Raji (cell line): ENCODE results near the gene TMEM179.

ENCODE experiments used
- POLR2A ChIP-seq: IDR thresholded peaks from 2 replicates; pipeline ENCODE4 v1.6.1; 2011; ENCODE audit warnings: low read depth, low read length, control low read depth; ENCODE audit not compliant: insufficient read depth

The TMEM179 gene

GRCh38 chr14:104585966-104586697, 18.4 kb downstream of the TMEM179 start:
- no peak for TF ChIP-seq POLR2A

- no peak for TF ChIP-seq POLR2A
Observed at GRCh38 chr14:104584557-104584956, 20.0 kb downstream of the TMEM179 start.

DNA sequence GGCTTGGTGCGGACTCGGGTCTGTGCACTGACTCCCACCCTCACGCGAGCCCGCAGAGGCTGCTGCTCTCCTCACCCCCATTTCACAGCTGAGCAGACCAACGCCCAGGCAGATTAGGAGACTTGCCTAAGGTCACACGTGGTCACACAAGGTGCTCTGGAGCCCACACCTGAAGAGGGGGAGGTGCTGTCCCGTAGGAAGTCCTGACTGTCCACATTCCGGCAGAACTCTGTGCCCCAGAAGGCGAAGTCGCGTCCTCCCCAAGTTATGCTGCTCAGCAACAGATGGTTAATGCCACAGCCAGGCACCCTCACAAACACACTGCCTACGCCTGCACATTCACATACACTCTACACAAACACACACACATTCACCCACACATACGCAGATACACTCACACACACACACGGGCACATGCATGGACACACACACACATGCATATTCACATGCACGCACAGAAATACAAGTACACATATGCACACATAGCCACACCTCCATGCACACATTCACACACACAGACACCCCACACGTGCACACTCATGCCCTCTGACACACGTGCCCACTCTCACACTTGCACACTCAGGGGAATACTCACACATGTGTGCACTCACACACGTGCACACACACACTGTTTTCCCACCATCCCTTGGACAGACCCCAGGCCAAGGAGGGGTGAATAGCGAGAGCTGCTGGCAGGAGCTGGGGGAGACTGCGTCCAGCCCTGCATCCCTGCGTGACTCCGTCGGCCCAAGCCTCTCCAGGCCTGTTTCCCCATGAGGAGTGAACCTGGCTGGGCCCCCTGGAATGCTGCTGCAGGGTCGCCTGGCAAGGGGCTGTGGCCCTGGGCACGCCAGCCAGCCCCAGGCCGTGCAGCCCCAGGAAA, 20.9 kb downstream of the TMEM179 start:
- no peak for TF ChIP-seq POLR2A

DNA sequence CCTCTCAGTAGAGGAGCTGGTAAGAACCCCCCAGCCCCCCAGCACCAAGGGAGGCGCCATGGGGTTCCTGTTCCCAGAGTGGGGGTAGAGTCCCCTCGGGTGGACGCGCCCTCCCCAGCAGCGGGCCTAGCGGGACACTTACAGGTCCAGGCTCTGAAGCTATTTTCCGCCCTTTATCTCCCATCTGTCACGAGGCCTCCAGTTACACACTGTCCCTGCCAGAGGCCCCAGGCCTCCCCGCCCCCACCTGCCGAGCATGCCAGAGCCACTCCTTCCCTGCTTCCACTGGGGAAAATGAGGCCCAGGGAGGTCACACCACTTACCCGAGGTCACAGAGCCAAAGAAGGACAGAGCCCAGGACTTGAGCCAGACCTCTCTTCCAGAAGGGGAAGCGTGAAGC, 21.9 kb downstream of the TMEM179 start:
- no peak for TF ChIP-seq POLR2A

DNA sequence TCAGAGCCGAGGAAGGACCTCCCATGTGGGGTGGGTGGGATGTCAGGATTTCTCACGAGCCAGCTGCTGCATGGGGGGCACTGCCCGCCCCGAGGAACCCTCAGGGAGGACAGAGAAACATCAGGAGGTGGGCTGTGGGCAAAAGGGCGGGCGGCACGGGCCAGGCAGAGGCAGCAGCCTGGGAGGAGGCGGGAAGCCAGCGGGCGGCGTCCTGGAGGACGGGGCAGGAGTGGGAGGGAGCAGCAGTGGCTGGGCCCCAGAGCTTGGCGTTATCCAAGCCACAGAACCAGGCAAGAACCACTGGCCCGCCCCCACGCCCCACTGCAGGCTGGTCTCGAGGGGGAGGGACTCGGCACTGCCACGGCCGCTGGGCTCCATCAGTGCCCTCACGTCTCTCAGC, 22.6 kb downstream of the TMEM179 start:
- TF ChIP-seq POLR2A = no peak

GRCh38 chr14:104581521-104581920, 23.1 kb downstream of the TMEM179 start:
- no peak for TF ChIP-seq POLR2A

DNA sequence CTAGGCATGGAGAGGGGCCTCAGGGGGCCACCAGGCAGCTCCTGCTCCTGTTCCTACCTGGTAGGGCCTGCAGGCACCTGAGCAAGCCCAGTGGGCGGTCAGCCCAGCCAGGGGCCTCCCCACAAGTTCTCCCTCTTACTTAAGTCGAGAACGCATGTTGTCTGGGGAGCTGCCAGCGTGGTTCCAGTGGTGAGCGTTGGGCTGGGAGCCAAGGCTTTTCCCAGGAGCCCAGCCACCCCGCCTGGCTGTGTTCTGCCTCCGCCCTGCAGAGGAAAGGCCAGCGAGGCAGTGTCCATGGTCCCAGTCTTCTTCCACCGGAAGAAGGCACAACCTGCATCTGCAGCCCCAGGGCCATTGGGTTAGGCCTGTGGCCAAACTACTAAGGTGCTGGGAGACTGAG, 23.6 kb downstream of the TMEM179 start:
- no peak for TF ChIP-seq POLR2A

DNA sequence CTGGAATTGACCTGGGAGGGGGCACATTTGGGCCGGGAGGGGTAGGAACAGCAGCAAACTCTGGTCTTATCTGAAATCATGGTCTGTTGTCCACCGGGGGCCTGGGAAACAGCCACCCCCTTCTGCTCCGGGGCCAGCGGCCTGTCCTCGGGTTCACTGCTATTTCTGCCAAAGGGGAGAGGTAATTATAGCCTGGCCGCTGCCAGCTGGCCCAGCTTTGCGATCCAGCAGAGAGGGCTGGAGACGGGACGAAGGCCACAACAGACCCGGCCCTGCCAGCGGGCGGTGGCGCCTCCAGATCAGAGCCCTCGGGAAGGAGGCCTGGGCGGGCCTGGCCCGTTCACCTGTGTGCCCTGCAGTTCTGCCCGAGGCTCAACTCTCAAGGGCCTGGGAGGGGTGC, 25.1 kb downstream of the TMEM179 start, which contains the start of gene C14orf180:
Gene C14orf180, plus strand, starts transcription at position 258 of the 400 bp plus-strand sequence. CDS start 6,667 bp downstream, outside the sequence.
- no peak for TF ChIP-seq POLR2A

GRCh38 chr14:104578321-104578720, 26.3 kb downstream of the TMEM179 start:
- no peak for TF ChIP-seq POLR2A

GRCh38 chr14:104577847-104578301, 26.7 kb downstream of the TMEM179 start:
- no peak for TF ChIP-seq POLR2A

DNA sequence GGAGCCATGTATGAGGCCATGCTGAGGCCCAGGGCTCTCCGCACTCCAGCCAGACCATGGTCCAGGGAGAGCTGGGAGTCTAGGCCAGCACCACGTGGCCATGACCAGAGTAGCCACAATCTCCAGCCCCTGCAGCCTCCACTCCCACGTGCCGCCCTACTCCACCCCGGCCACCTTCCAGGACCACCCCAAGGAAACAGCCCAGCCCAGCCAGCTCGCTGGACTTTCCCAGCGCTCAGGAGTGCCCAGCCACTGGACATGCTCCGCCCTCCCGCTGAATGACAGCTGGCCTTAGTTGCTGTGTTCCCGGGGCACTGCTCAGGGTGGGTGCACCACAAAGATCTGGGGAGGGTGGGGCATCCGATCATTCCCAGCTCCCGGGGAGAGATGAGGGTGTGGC, 27.1 kb downstream of the TMEM179 start:
- TF ChIP-seq POLR2A = no peak

DNA sequence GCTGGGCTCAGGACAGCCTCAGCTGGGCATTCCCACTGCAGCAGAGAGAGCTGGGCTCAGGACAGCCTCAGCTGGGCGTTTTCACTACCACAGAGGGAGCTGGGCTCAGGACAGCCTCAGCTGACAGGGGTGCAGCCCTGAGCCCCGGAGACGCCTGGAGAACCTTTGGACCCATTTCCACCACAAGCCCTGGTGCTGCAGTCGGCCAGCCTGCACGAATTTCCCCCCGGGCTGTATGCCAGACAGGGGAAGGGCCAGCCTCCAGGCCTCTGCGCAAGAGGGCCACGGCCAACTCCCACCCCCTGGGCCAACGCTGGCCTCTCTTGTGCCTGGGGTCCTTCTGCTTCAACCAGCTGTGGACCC, 27.6 kb downstream of the TMEM179 start:
- no peak for TF ChIP-seq POLR2A

GRCh38 chr14:104576232-104576969, 28.2 kb downstream of the TMEM179 start:
- TF ChIP-seq POLR2A = no peak

DNA sequence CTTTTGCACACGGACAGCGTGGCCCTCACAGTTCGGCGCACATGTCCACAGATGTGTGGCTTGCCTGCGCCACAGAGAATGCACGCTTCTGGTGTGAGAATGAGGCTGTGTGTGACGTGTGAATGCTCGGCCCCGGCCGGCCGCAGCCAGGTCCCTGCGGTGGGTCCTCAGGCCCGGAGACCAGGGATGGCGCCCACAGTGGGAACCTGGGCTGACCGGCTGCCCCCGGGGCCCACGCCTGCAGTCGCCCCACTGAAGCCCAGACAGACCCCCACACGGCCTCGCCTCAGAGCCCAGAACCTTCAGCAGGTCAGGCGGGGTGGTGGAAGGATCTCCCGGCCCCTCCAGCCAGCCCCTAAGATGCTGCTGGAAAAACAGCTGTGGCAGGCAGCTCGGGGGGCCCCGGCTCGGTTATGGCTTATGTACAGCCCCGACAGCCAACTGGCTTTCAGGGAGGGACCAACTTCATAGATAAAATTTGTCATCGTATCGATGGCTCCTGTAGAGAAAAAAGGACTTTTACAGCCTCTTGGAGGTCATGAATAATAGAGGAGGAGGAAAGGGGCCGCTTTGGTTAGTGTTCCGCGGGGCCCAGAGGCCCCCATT, 29.5 kb downstream of the TMEM179 start:
- TF ChIP-seq POLR2A = no peak

- TF ChIP-seq POLR2A = no peak
Observed at GRCh38 chr14:104574536-104574935, 30.0 kb downstream of the TMEM179 start.
